ENCODE data around the gene CPED1. TPM values are rescaled to one million over a fixed set of nuclear protein-coding genes. Genes with fewer than 3 reads are reported as not detected.

The CPED1 gene
- total and polyA plus RNA-seq, 10 of the 15 experiments (the other 5 are each of a cell fraction or from before 2014, with no cell fraction given): 0.01 to 0.77 (median 0.10) TPM; not detected in 1

- no peak for DNase-seq (ENCODE audit: low read depth, low spot score)
- no peak overlapping the region for H3K4me3 ChIP-seq
- ChIA-PET SMC1A (ENCODE audit: uncharacterized antibody, unreplicated experiment) (interaction anchor here (1.4 kb wide), 1 partner anchor 49 kb away, joined by 4 read pairs; no protein-coding TSS in a partner anchor), RAD21 (ENCODE audit: unreplicated experiment) (no interaction called here), POLR2A (no interaction called here), CTCF (interaction anchor here (0.9 kb wide), 1 partner anchor 166 kb away, joined by 3 read pairs; no protein-coding TSS in a partner anchor)
- in situ Hi-C loops (cut with MboI): no loop called here
- H3K9ac ChIP-seq (ENCODE audit: control insufficient read depth, insufficient read depth, low read length): no peak overlapping the region
- H3K27ac ChIP-seq (ENCODE audit: control insufficient read depth, insufficient read depth): no peak overlapping the region
- no peaks in the 10 kb centered on the region for H4K20me1 ChIP-seq (ENCODE audit: control insufficient read depth, insufficient read depth)
- no peaks in the 10 kb centered on the region for H3K9me3 ChIP-seq (replicated peaks; ENCODE audit: control insufficient read depth, insufficient read depth, low read length)
- peaks cover 5% of the 10 kb centered on the region for H3K4me1 ChIP-seq (ENCODE audit: control insufficient read depth, insufficient read depth, low read length)
- no peak for ATAC-seq
- FAIRE-seq: no peak
- intact Hi-C loops (cut with micrococcal nuclease; ENCODE audit: unreplicated experiment): no loop called here
- no peaks in the 10 kb centered on the region for H3K79me2 ChIP-seq (ENCODE audit: control insufficient read depth, insufficient read depth, low read length)
- BruUV-seq (replicated peaks): no TSS peak
- no peak overlapping the region for H2AFZ ChIP-seq (ENCODE audit: control insufficient read depth, low read depth, low read length)
- no peaks in the 10 kb centered on the region for H3K36me3 ChIP-seq (ENCODE audit: control insufficient read depth in 2 of 2, insufficient read depth in 2 of 2, low read length in 1 of 2)
- peaks cover 16 to 19% of the 10 kb centered on the region in 2 experiments for H3K27me3 ChIP-seq (replicated peaks in 1 of 2; ENCODE audit: control insufficient read depth in 2 of 2, insufficient read depth in 2 of 2, low read length in 1 of 2)
- no peak overlapping the region for H3K4me2 ChIP-seq (ENCODE audit: control insufficient read depth, insufficient read depth)
- WGBS (ENCODE audit: insufficient coverage, insufficient replicate concordance, low lambda C conversion rate, missing lambda C conversion rate): 43% methylated on average over 5 of the region's 5 CpGs
- TF ChIP-seq HDGF (IDR thresholded peaks at IDR 0.05): no peak
- no peak for TF ChIP-seq CHD4 (IDR thresholded peaks at IDR 0.05)
- no peak for TF ChIP-seq KLF5 (IDR thresholded peaks at IDR 0.05; ENCODE audit: partially characterized antibody)
- no peak for TF ChIP-seq PKNOX1 (IDR thresholded peaks at IDR 0.05)
- TF ChIP-seq FOXK2 (IDR thresholded peaks at IDR 0.05): no peak
- TF ChIP-seq SIN3A (IDR thresholded peaks at IDR 0.05; ENCODE audit: low read depth, low read length): no peak
- no peak for TF ChIP-seq IKZF2 (IDR thresholded peaks at IDR 0.05)
- TF ChIP-seq IRF5 (IDR thresholded peaks at IDR 0.05; ENCODE audit: borderline replicate concordance): no peak
- TF ChIP-seq ZNF24 (IDR thresholded peaks at IDR 0.05): no peak
- no peak for TF ChIP-seq YBX1 (IDR thresholded peaks at IDR 0.05)
- TF ChIP-seq HSF1 (IDR thresholded peaks at IDR 0.05; ENCODE audit: low read depth, low read length): no peak
- no peak for TF ChIP-seq FOS (IDR thresholded peaks at IDR 0.05; ENCODE audit: borderline replicate concordance, extremely low read depth, insufficient read length)
- TF ChIP-seq NRF1 (conservative IDR thresholded peaks at IDR 0.05; ENCODE audit: low read depth, low read length): no peak
- no peak for TF ChIP-seq CHD2 (IDR thresholded peaks at IDR 0.05; ENCODE audit: borderline replicate concordance, low read depth, low read length)
- TF ChIP-seq MXI1 (IDR thresholded peaks at IDR 0.05; ENCODE audit: low read depth, low read length): no peak
- no peak for TF ChIP-seq MTA2 (IDR thresholded peaks at IDR 0.05; ENCODE audit: low read depth)
- no peak for TF ChIP-seq PRDM15 (CRISPR knock-in tag; IDR thresholded peaks at IDR 0.05)
Measured at GRCh38 chr7:121327671-121328070, 339.2 kb downstream of the CPED1 start.
